Measurements from ENCODE around the gene SKI.

SKI gene

GRCh38 chr1:2298685-2299084 is 70.6 kb downstream of the SKI start:
- DNase-seq: no peak

GRCh38 chr1:2299131-2299627 is 71.1 kb downstream of the SKI start:
- no peak for DNase-seq

- DNase-seq: peak; percentile 90
These were observed 72.1 kb downstream of the SKI start for GRCh38 chr1:2300004-2300771.

- peak; percentile 92 for DNase-seq
These were observed 72.9 kb downstream of the SKI start for GRCh38 chr1:2300851-2301606.

- DNase-seq: no peak
These were observed 73.6 kb downstream of the SKI start for GRCh38 chr1:2301607-2302291.

GRCh38 chr1:2302292-2302925 is 74.3 kb downstream of the SKI start:
- DNase-seq: no peak

GRCh38 chr1:2303016-2303775 is 75.1 kb downstream of the SKI start:
- DNase-seq: no peak

GRCh38 chr1:2303781-2304180 is 75.7 kb downstream of the SKI start:
- no peak for DNase-seq

GRCh38 chr1:2304282-2304681 is 76.2 kb downstream of the SKI start:
- DNase-seq: no peak

GRCh38 chr1:2304921-2305681 is 77.0 kb downstream of the SKI start:
- DNase-seq: no peak

GRCh38 chr1:2306151-2306978 is 78.2 kb downstream of the SKI start:
- DNase-seq: no peak

- DNase-seq: no peak
These were observed 79.0 kb downstream of the SKI start for GRCh38 chr1:2307064-2307605.

GRCh38 chr1:2307972-2308371 is 79.9 kb downstream of the SKI start:
- DNase-seq: no peak

- DNase-seq: no peak
These were observed 80.7 kb downstream of the SKI start for GRCh38 chr1:2308844-2309243.

GRCh38 chr1:2310332-2311183 is 82.4 kb downstream of the SKI start:
- DNase-seq: no peak

GRCh38 chr1:2311184-2312032 is 83.3 kb downstream of the SKI start:
- DNase-seq: peak; percentile 72

- DNase-seq: no peak
These were observed 84.0 kb downstream of the SKI start for GRCh38 chr1:2312160-2312514.
